OCI-LY1 (cell line): ENCODE measurements around the gene CHN2.

ENCODE experiments used
- CTCF ChIP-seq: fragments of 200-600 bp; sonication (generic), shearing (Covaris generic); IDR thresholded peaks from 2 replicates; pipeline ENCODE4 v1.5.1; 2017; ENCODE audit warnings: mild to moderate bottlenecking, antibody characterized with exemption, low read length, moderate library complexity, mixed read lengths
- EZH2 ChIP-seq: fragments of 200-600 bp; sonication (generic), shearing (Covaris generic); IDR thresholded peaks from 2 replicates; pipeline ENCODE4 v1.8.0; 2017; ENCODE audit warnings: borderline replicate concordance, mixed run types, mild to moderate bottlenecking, antibody characterized with exemption, low read length, moderate library complexity, mixed read lengths

- TF ChIP-seq CTCF (no peak), EZH2 (no peak)
Observed at GRCh38 chr7:29429401-29429800, 234.8 kb downstream of the CHN2 start.
